Rectal smooth muscle tissue (tissue), 1 donor: ENCODE measurements around the gene CRELD2.

ENCODE experiments used
- H3K27ac ChIP-seq: one replicate; pipeline ENCODE4 v1.7.0; 2013; ENCODE audit warnings: low read depth, low read length, inconsistent platforms
- H3K27me3 ChIP-seq: one replicate; pipeline ENCODE4 v1.7.0; 2013; ENCODE audit warnings: low read length; ENCODE audit not compliant: control insufficient read depth, insufficient read depth
- H3K36me3 ChIP-seq: one replicate; pipeline ENCODE4 v1.7.0; 2013; ENCODE audit warnings: low read length; ENCODE audit not compliant: control insufficient read depth, insufficient read depth
- H3K4me1 ChIP-seq: one replicate; pipeline ENCODE4 v1.7.0; 2013; ENCODE audit warnings: low read length; ENCODE audit not compliant: control insufficient read depth, insufficient read depth
- H3K4me3 ChIP-seq: one replicate; pipeline ENCODE4 v1.7.0; 2013; ENCODE audit warnings: low read length
- H3K9ac ChIP-seq: one replicate; pipeline ENCODE4 v1.7.0; 2013; ENCODE audit warnings: low read length

Gene CRELD2

GRCh38 chr22:49929994-49930575 lies 11.7 kb downstream of the CRELD2 start:
- H3K36me3 ChIP-seq: no peaks in the 10 kb centered on the region
- H3K27me3 ChIP-seq: no peaks in the 10 kb centered on the region
- H3K27ac ChIP-seq: no peak overlapping the region
- H3K4me3 ChIP-seq: no peak overlapping the region
- H3K9ac ChIP-seq: no peak overlapping the region
- no peaks in the 10 kb centered on the region for H3K4me1 ChIP-seq

- Histone ChIP-seq H3K4me1 (no peaks in the 10 kb centered on the region), H3K36me3 (no peaks in the 10 kb centered on the region), H3K4me3 (no peak overlapping the region), H3K27ac (no peak overlapping the region), H3K27me3 (no peaks in the 10 kb centered on the region), H3K9ac (no peak overlapping the region)
These were observed 12.4 kb downstream of the CRELD2 start for GRCh38 chr22:49930596-49931412.

- H3K4me3 ChIP-seq: no peak overlapping the region
- H3K4me1 ChIP-seq: peaks cover 14% of the 10 kb centered on the region
These were observed 15.1 kb downstream of the CRELD2 start for GRCh38 chr22:49933236-49934159.

GRCh38 chr22:49934160-49934890 lies 15.9 kb downstream of the CRELD2 start:
- Histone ChIP-seq H3K4me3 (peak overlapping the region; percentile 59), H3K9ac (peak overlapping the region; percentile 62), H3K27ac (peak overlapping the region; percentile 88), H3K4me1 (peaks cover 14% of the 10 kb centered on the region), H3K27me3 (no peaks in the 10 kb centered on the region), H3K36me3 (no peaks in the 10 kb centered on the region)

More at GRCh38 chr22:49933236-49934159, 15.1 kb downstream of the CRELD2 start:
- H3K27me3 ChIP-seq: no peaks in the 10 kb centered on the region
- H3K36me3 ChIP-seq: no peaks in the 10 kb centered on the region
- H3K27ac ChIP-seq: peak overlapping the region; percentile 88
- H3K9ac ChIP-seq: no peak overlapping the region

GRCh38 chr22:49934891-49935557 lies 16.6 kb downstream of the CRELD2 start:
- Histone ChIP-seq H3K9ac (peak overlapping the region; percentile 62), H3K36me3 (no peaks in the 10 kb centered on the region), H3K27me3 (no peaks in the 10 kb centered on the region), H3K27ac (peak overlapping the region; percentile 88), H3K4me1 (peaks cover 14% of the 10 kb centered on the region), H3K4me3 (peak overlapping the region; percentile 59)

- Histone ChIP-seq H3K27ac (no peak overlapping the region), H3K4me3 (no peak overlapping the region), H3K4me1 (peaks cover 14% of the 10 kb centered on the region), H3K27me3 (no peaks in the 10 kb centered on the region), H3K9ac (no peak overlapping the region), H3K36me3 (no peaks in the 10 kb centered on the region)
These were observed 17.1 kb downstream of the CRELD2 start for GRCh38 chr22:49935561-49935960.

- no peaks in the 10 kb centered on the region for H3K27me3 ChIP-seq
- H3K36me3 ChIP-seq: no peaks in the 10 kb centered on the region
- H3K9ac ChIP-seq: no peak overlapping the region
- peak overlapping the region; percentile 61 for H3K27ac ChIP-seq
- peaks cover 14% of the 10 kb centered on the region for H3K4me1 ChIP-seq
- H3K4me3 ChIP-seq: peak overlapping the region; percentile 36
These were observed 17.9 kb downstream of the CRELD2 start for GRCh38 chr22:49936018-49936972.

- Histone ChIP-seq H3K27me3 (no peaks in the 10 kb centered on the region), H3K9ac (no peak overlapping the region), H3K27ac (peak overlapping the region; percentile 43), H3K4me1 (peaks cover 14% of the 10 kb centered on the region), H3K36me3 (no peaks in the 10 kb centered on the region), H3K4me3 (peak overlapping the region; percentile 36)
These were observed 18.7 kb downstream of the CRELD2 start for GRCh38 chr22:49936973-49937757.

GRCh38 chr22:49937758-49938564 lies 19.5 kb downstream of the CRELD2 start:
- peak overlapping the region; percentile 13 for H3K4me3 ChIP-seq
- no peaks in the 10 kb centered on the region for H3K36me3 ChIP-seq
- H3K27me3 ChIP-seq: no peaks in the 10 kb centered on the region
- H3K9ac ChIP-seq: no peak overlapping the region
- H3K4me1 ChIP-seq: peaks cover 14% of the 10 kb centered on the region
- H3K27ac ChIP-seq: peak overlapping the region; percentile 43
